K562 (cell line): ENCODE results near the gene FGF14. TPM values are rescaled to one million over a fixed set of nuclear protein-coding genes. Genes with fewer than 3 reads are reported as not detected.

Source experiments
- ATAC-seq: fragments of 200-7000 bp; cut with Tn5 transposase; 3 replicates; pipeline ENCODE4 v1.9.1; 2020; ENCODE audit warnings: moderate library complexity
- BruUV-seq: library from RNA; stranded (reverse); fragments of 400-500 nt; replicated peaks from 2 replicates; lab custom pipeline; 2021; lab: Mats Ljungman, UMichigan
- CTCF ChIA-PET: fragments of 300-600 bp; formaldehyde crosslinking; extraction: SDS; loops from one replicate; lab custom pipeline; 2021; ENCODE audit warnings: low intra/inter-chr PET ratio; lab: Yijun Ruan, JAX
- POLR2A ChIA-PET: fragments of 300-600, 350-650 bp; sonication (Branson Sonifier 250); formaldehyde crosslinking; extraction: SDS; loops from one replicate; lab custom pipeline; 2021; ENCODE audit warnings: antibody characterized with exemption, inconsistent platforms; lab: Yijun Ruan, JAX
- DNase-seq, 4 experiments: peaks; one replicate each; pipeline versions ENCODE4 v3.0.0 to v3.0.0-alpha.2; 2011 to 2018; ENCODE audit warnings: low spot score in 3 of 4, mixed read lengths in 3 of 4; ENCODE audit errors: extremely low read depth in 1 of 4
- FAIRE-seq: peaks from 2 replicates; lab custom pipeline; 2011; peaks lifted over from hg19 to GRCh38; lab: Jason Lieb, UNC
- H2AFZ ChIP-seq: 2 replicates; pipeline ENCODE4 v1.6.0; 2011; ENCODE audit warnings: low read depth, low read length, control low read depth, inconsistent platforms
- H3K27ac ChIP-seq: fragments of 200-600 bp; 3 replicates; pipeline ENCODE4 v1.8.0; 2011; ENCODE audit warnings: low read depth, mild to moderate bottlenecking, control low read depth, inconsistent platforms, low read length, moderate library complexity, mixed read lengths; ENCODE audit errors: extremely low read depth
- H3K27me3 ChIP-seq, 2 experiments: fragments of 300-600 bp in 1 of 2; 2 replicates in 1 of 2; 3 replicates in 1 of 2; pipeline versions ENCODE4 v1.6.0 to v1.8.0; 2011; ENCODE audit warnings: inconsistent platforms in 2 of 2, low read length in 2 of 2, mild to moderate bottlenecking in 1 of 2, mixed read lengths in 1 of 2, moderate library complexity in 1 of 2; ENCODE audit not compliant: control insufficient read depth in 2 of 2, insufficient read depth in 2 of 2
- H3K36me3 ChIP-seq: fragments of 300-600 bp; 3 replicates; pipeline ENCODE4 v1.8.0; 2011; ENCODE audit warnings: mild to moderate bottlenecking, low read length, inconsistent platforms; ENCODE audit not compliant: control insufficient read depth, insufficient read depth
- H3K4me1 ChIP-seq, 2 experiments: fragments of 200-600 bp in 1 of 2; replicated peaks in 1 of 2; 2 replicates in 1 of 2; 3 replicates in 1 of 2; pipeline versions ENCODE4 v1.5.1 to v1.8.0; 2011; ENCODE audit warnings: inconsistent platforms in 2 of 2, low read length in 2 of 2, mild to moderate bottlenecking in 1 of 2, mixed read lengths in 1 of 2, moderate library complexity in 1 of 2; ENCODE audit not compliant: control insufficient read depth in 2 of 2, insufficient read depth in 2 of 2
- H3K4me2 ChIP-seq: 2 replicates; pipeline ENCODE4 v1.6.1; 2011; ENCODE audit warnings: low read length, control low read depth, inconsistent platforms, mixed read lengths; ENCODE audit not compliant: insufficient read depth
- H3K4me3 ChIP-seq: fragments of 200-600 bp; sonication (generic), shearing (Covaris generic); 2 replicates; pipeline ENCODE4 v1.5.1; 2016; ENCODE audit warnings: control low read depth, inconsistent platforms
- H3K79me2 ChIP-seq: fragments of 200-600 bp; 3 replicates; pipeline ENCODE4 v1.8.0; 2011; ENCODE audit warnings: low read length, inconsistent platforms; ENCODE audit not compliant: control insufficient read depth, insufficient read depth
- H3K9ac ChIP-seq, 2 experiments: 2 replicates each; pipeline versions ENCODE4 v1.6.0 to v1.6.1; 2011; ENCODE audit warnings: low read depth in 2 of 2, low read length in 2 of 2, control low read depth in 1 of 2, inconsistent platforms in 1 of 2, mild to moderate bottlenecking in 1 of 2, mixed read lengths in 1 of 2; ENCODE audit not compliant: insufficient read depth in 1 of 2
- H3K9me1 ChIP-seq: one replicate; pipeline ENCODE4 v1.6.0; 2011; ENCODE audit warnings: inconsistent platforms, mild to moderate bottlenecking, low read length, moderate library complexity; ENCODE audit not compliant: control insufficient read depth, insufficient read depth
- H3K9me3 ChIP-seq: replicated peaks from 2 replicates; pipeline ENCODE4 v1.5.1; 2011; ENCODE audit warnings: low read depth, low read length, inconsistent platforms; ENCODE audit not compliant: control insufficient read depth, insufficient read depth
- H4K20me1 ChIP-seq: replicated peaks from 2 replicates; pipeline ENCODE4 v1.6.1; 2011; ENCODE audit warnings: low read length, inconsistent platforms, mixed read lengths; ENCODE audit not compliant: control insufficient read depth, insufficient read depth
- BACH1 ChIP-seq: fragments of 200-800 bp; sonication (Bioruptor generic); IDR thresholded peaks from 2 replicates; pipeline ENCODE4 v1.6.1; 2016; ENCODE audit warnings: missing genetic modification characterization, missing compliant biosample characterization
- HDAC1 ChIP-seq, 2 experiments: fragments of 450-650 bp; IDR thresholded peaks; 2 replicates each; pipeline ENCODE4 v1.6.1; 2016 to 2017; ENCODE audit warnings: inconsistent platforms in 1 of 2, mild to moderate bottlenecking in 1 of 2, moderate library complexity in 1 of 2
- HEY1 ChIP-seq: fragments of 250-450 bp; sonication (Bioruptor Pico); IDR thresholded peaks from 2 replicates; pipeline ENCODE4 v1.5.0; 2020; ENCODE audit warnings: mild to moderate bottlenecking, moderate library complexity, borderline replicate concordance
- RAD51 ChIP-seq: fragments of 450-650 bp; IDR thresholded peaks from 2 replicates; pipeline ENCODE4 v1.7.1; 2016; ENCODE audit warnings: low read depth, mild to moderate bottlenecking, borderline replicate concordance
- WGBS: fragments of 100-300 bp; shearing (Covaris generic); methylation state at CpG from one replicate; pipeline ENCODE4 v1.1.6; 2016; ENCODE audit warnings: low coverage, mixed read lengths; ENCODE audit not compliant: insufficient coverage; ENCODE audit errors: missing lambda C conversion rate; 5-methylcytosine and 5-hydroxymethylcytosine counted together
- in situ Hi-C: fragments of 300-500 bp; cut with MboI; formaldehyde crosslinking; loops from 4 replicates; pipeline ENCODE4 v1.15.0; 2018; ENCODE audit warnings: inconsistent platforms, mixed read lengths
- intact Hi-C: fragments of 100-400 bp; cut with micrococcal nuclease; formaldehyde crosslinking; loops from 2 replicates; pipeline ENCODE4 v1.14.2; 2022
- polyA plus RNA-seq, 8 experiments: library from polyadenylated mRNA; depleted of rRNA in 4 of 8; stranded (reverse) in 5 of 8; unstranded in 3 of 8; fragments of >200 nt; fragmentation: Nextera tagmentation in 2 of 8; fragmentation: Illumina TruSeq in 1 of 8; extraction: Ambion mirVana in 2 of 8; extraction: Trizol in 1 of 8; gene quantifications; 2 replicates each; pipeline versions ENCODE4 v1.2.1 to v1.2.3, GENCODE V29; 2011 to 2014; ENCODE audit warnings: inconsistent platforms in 1 of 8, missing spikeins in 1 of 8
- total RNA-seq, 7 experiments: library from RNA; depleted of rRNA in 6 of 7; stranded (reverse); fragments of >200 nt in 6 of 7; fragmentation: Illumina TruSeq in 2 of 7; extraction: Trizol in 2 of 7; gene quantifications; 2 replicates each; pipeline versions ENCODE4 v1.2.1 to v1.2.3, GENCODE V29; 2011 to 2021; ENCODE audit warnings: low replicate concordance in 1 of 7
- TF ChIP-seq, protein P1 (sequence below): fragments of 450-650 bp; formaldehyde crosslinking; IDR thresholded peaks from 2 replicates; pipeline ENCODE4 v1.4.0; 2022; ENCODE audit warnings: missing genetic modification characterization
- TF ChIP-seq, protein P2 (sequence below): fragments of 450-650 bp; IDR thresholded peaks from 2 replicates; pipeline ENCODE4 v1.6.1; 2017; ENCODE audit warnings: antibody characterized with exemption, mild to moderate bottlenecking
- TF ChIP-seq, protein P3 (sequence below): fragments of 250-450 bp; sonication (Bioruptor Pico); IDR thresholded peaks from 2 replicates; pipeline ENCODE4 v1.5.0; 2021
- TF ChIP-seq, protein P4 (sequence below), 2 experiments: fragments of 450-650 bp in 1 of 2; IDR thresholded peaks; 2 replicates each; pipeline ENCODE4 v1.6.1; 2011 to 2017; ENCODE audit warnings: low read depth in 2 of 2, antibody characterized with exemption in 1 of 2, borderline replicate concordance in 1 of 2, low read length in 1 of 2, mild to moderate bottlenecking in 1 of 2, mixed read lengths in 1 of 2; ENCODE audit not compliant: control insufficient read depth in 1 of 2

FGF14 gene
- total and polyA plus RNA-seq, 9 of the 15 experiments (the other 6 are each of a cell fraction or from before 2014, with no cell fraction given) = not detected

DNA sequence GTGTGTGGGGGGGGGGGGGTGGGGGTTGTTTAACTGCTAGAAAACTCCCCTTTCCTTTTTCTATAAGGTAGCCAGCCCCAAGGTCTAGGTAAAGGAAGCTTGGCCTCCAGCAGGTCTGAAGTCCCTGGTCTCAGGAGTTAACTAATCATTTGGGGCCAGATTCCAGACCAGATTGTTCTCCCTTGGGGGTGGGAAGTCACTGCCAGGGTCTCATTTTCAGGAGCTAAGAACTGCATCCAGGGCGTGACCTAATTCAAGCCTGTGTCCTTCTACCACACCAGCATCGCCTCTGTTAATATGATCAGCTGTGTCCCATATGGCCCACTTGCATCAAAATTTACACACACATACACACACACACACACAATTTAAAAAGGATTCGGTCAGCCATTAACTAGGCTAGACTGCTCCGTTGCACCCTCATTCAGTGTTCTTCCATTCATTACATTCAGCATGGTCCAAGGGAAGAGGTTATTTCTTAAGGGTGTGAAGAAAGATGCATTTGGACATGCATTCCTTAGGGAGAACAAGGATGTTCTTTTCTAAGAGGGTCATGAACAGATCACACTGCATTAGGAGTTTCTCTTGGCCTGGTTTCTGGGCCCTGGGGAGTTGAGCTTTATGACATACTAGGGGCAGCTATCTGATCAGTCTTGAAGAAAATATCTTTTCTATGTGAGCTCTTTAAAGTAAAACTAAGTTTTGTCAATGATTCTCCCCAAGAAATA lies 91.0 kb downstream of the FGF14 start (continued):
- TF ChIP-seq RAD51 = no peak

DNA sequence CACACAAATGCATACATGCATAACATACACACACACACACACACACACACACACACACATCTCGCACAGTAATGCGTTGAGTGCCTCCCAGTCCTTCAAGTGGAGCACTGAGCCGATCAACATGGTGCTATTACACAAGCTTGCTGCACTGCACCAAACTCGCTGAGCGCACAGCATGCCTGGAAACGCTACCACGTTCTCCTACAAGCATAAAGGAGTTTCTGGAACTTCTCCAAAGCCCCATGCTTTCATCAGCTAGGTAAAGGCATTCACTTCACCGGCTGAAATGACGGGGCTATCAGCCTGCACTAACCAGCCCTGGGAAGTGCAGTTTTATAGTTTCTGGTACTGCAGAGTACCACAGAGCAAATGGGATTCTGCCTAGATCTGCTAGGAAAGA lies 92.7 kb downstream of the FGF14 start:
- FAIRE-seq (no peak), ATAC-seq (no peak), DNase-seq (no peak)
- Histone ChIP-seq H3K4me1 (no peaks in the 10 kb centered on the region), H3K27me3 (no peaks in the 10 kb centered on the region), H3K79me2 (no peaks in the 10 kb centered on the region), H3K4me2 (no peak overlapping the region), H3K36me3 (no peaks in the 10 kb centered on the region), H4K20me1 (no peaks in the 10 kb centered on the region), H3K4me3 (no peak overlapping the region), H3K9ac (no peak overlapping the region), H3K9me1 (no peaks in the 10 kb centered on the region), H3K9me3 (no peaks in the 10 kb centered on the region), H2AFZ (no peak overlapping the region), H3K27ac (no peak overlapping the region)
- intact Hi-C loops = no loop called here
- in situ Hi-C loops = no loop called here
- ChIA-PET POLR2A (no interaction called here), CTCF (no interaction called here)
- no TSS peak for BruUV-seq
- 3% methylated on average over 5 of the region's 9 CpGs for WGBS
- TF ChIP-seq HEY1 (no peak), BACH1 (tag) (no peak), HDAC1 (IDR thresholded peaks at IDR 0.05) (no peak)
- TF ChIP-seq, protein P1, sequence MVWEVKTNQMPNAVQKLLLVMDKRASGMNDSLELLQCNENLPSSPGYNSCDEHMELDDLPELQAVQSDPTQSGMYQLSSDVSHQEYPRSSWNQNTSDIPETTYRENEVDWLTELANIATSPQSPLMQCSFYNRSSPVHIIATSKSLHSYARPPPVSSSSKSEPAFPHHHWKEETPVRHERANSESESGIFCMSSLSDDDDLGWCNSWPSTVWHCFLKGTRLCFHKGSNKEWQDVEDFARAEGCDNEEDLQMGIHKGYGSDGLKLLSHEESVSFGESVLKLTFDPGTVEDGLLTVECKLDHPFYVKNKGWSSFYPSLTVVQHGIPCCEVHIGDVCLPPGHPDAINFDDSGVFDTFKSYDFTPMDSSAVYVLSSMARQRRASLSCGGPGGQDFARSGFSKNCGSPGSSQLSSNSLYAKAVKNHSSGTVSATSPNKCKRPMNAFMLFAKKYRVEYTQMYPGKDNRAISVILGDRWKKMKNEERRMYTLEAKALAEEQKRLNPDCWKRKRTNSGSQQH (CRISPR knock-in tag) = no peak
- TF ChIP-seq, protein P2, sequence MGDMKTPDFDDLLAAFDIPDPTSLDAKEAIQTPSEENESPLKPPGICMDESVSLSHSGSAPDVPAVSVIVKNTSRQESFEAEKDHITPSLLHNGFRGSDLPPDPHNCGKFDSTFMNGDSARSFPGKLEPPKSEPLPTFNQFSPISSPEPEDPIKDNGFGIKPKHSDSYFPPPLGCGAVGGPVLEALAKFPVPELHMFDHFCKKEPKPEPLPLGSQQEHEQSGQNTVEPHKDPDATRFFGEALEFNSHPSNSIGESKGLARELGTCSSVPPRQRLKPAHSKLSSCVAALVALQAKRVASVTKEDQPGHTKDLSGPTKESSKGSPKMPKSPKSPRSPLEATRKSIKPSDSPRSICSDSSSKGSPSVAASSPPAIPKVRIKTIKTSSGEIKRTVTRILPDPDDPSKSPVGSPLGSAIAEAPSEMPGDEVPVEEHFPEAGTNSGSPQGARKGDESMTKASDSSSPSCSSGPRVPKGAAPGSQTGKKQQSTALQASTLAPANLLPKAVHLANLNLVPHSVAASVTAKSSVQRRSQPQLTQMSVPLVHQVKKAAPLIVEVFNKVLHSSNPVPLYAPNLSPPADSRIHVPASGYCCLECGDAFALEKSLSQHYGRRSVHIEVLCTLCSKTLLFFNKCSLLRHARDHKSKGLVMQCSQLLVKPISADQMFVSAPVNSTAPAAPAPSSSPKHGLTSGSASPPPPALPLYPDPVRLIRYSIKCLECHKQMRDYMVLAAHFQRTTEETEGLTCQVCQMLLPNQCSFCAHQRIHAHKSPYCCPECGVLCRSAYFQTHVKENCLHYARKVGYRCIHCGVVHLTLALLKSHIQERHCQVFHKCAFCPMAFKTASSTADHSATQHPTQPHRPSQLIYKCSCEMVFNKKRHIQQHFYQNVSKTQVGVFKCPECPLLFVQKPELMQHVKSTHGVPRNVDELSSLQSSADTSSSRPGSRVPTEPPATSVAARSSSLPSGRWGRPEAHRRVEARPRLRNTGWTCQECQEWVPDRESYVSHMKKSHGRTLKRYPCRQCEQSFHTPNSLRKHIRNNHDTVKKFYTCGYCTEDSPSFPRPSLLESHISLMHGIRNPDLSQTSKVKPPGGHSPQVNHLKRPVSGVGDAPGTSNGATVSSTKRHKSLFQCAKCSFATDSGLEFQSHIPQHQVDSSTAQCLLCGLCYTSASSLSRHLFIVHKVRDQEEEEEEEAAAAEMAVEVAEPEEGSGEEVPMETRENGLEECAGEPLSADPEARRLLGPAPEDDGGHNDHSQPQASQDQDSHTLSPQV = no peak
- TF ChIP-seq, protein P3, sequence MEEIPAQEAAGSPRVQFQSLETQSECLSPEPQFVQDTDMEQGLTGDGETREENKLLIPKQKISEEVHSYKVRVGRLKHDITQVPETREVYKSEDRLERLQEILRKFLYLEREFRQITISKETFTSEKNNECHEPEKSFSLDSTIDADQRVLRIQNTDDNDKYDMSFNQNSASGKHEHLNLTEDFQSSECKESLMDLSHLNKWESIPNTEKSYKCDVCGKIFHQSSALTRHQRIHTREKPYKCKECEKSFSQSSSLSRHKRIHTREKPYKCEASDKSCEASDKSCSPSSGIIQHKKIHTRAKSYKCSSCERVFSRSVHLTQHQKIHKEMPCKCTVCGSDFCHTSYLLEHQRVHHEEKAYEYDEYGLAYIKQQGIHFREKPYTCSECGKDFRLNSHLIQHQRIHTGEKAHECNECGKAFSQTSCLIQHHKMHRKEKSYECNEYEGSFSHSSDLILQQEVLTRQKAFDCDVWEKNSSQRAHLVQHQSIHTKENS (CRISPR knock-in tag) = no peak
- TF ChIP-seq, protein P4, sequence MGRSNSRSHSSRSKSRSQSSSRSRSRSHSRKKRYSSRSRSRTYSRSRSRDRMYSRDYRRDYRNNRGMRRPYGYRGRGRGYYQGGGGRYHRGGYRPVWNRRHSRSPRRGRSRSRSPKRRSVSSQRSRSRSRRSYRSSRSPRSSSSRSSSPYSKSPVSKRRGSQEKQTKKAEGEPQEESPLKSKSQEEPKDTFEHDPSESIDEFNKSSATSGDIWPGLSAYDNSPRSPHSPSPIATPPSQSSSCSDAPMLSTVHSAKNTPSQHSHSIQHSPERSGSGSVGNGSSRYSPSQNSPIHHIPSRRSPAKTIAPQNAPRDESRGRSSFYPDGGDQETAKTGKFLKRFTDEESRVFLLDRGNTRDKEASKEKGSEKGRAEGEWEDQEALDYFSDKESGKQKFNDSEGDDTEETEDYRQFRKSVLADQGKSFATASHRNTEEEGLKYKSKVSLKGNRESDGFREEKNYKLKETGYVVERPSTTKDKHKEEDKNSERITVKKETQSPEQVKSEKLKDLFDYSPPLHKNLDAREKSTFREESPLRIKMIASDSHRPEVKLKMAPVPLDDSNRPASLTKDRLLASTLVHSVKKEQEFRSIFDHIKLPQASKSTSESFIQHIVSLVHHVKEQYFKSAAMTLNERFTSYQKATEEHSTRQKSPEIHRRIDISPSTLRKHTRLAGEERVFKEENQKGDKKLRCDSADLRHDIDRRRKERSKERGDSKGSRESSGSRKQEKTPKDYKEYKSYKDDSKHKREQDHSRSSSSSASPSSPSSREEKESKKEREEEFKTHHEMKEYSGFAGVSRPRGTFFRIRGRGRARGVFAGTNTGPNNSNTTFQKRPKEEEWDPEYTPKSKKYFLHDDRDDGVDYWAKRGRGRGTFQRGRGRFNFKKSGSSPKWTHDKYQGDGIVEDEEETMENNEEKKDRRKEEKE (IDR thresholded peaks at IDR 0.05; ENCODE audit: borderline replicate concordance in 1 of 2, control insufficient read depth in 1 of 2, low read depth in 2 of 2, low read length in 1 of 2) = no peak
